WERI-Rb-1 (cell line): ENCODE data around the gene ROBO1.

ENCODE experiments used
- DNase-seq: peaks from one replicate; pipeline ENCODE4 v3.0.0-alpha.2; 2020
- H3K27ac ChIP-seq: fragments of 250-450 bp; sonication (Bioruptor Pico); 2 replicates; pipeline ENCODE4 v1.5.1; 2020; ENCODE audit warnings: mild to moderate bottlenecking, moderate library complexity
- H3K27me3 ChIP-seq: fragments of 250-450 bp; sonication (Bioruptor Pico); 2 replicates; pipeline ENCODE4 v1.5.1; 2021; ENCODE audit warnings: mild to moderate bottlenecking, low read depth, moderate library complexity; ENCODE audit not compliant: insufficient read depth, severe bottlenecking
- H3K36me3 ChIP-seq: fragments of 250-450 bp; sonication (Bioruptor Pico); 2 replicates; pipeline ENCODE4 v1.5.1; 2020; ENCODE audit warnings: mild to moderate bottlenecking, moderate library complexity
- H3K4me3 ChIP-seq: 2 replicates; pipeline ENCODE4 v1.5.1; 2011; ENCODE audit warnings: low read depth, mild to moderate bottlenecking, control low read depth, low read length
- H3K9me3 ChIP-seq: fragments of 250-450 bp; sonication (Bioruptor Pico); 2 replicates; pipeline ENCODE4 v1.5.1; 2021; ENCODE audit warnings: mild to moderate bottlenecking, moderate library complexity; ENCODE audit not compliant: severe bottlenecking
- TF ChIP-seq, protein P1 (sequence below): IDR thresholded peaks from 2 replicates; pipeline ENCODE4 v1.5.1; 2011; ENCODE audit warnings: low read depth, mild to moderate bottlenecking, control low read depth, inconsistent platforms, low read length

Gene ROBO1

DNA sequence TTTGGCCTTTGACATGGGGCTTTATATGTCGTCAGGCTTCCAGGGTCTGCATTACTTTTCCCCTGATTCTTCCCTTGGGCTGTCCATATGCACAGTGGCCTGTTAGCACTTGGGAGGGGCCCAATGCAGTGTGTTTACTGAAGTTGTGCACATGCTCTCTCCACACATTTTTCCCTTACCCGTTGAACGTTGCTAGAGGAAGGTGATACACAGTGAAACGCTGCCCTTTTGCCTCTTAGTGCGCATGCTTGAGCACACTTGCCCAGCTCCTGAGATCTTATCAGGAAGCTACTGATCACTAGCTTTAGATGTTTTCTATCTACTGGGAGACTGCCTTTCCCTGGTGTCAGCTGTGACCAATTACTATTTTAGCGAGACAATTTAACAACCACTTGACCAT is 1198.0 kb downstream of the ROBO1 start:
- Histone ChIP-seq H3K4me3 (no peak overlapping the region), H3K27me3 (no peaks in the 10 kb centered on the region), H3K27ac (no peak overlapping the region), H3K36me3 (no peaks in the 10 kb centered on the region), H3K9me3 (peaks cover 2% of the 10 kb centered on the region)
- TF ChIP-seq, protein P1, sequence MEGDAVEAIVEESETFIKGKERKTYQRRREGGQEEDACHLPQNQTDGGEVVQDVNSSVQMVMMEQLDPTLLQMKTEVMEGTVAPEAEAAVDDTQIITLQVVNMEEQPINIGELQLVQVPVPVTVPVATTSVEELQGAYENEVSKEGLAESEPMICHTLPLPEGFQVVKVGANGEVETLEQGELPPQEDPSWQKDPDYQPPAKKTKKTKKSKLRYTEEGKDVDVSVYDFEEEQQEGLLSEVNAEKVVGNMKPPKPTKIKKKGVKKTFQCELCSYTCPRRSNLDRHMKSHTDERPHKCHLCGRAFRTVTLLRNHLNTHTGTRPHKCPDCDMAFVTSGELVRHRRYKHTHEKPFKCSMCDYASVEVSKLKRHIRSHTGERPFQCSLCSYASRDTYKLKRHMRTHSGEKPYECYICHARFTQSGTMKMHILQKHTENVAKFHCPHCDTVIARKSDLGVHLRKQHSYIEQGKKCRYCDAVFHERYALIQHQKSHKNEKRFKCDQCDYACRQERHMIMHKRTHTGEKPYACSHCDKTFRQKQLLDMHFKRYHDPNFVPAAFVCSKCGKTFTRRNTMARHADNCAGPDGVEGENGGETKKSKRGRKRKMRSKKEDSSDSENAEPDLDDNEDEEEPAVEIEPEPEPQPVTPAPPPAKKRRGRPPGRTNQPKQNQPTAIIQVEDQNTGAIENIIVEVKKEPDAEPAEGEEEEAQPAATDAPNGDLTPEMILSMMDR = no peak
- no peak for DNase-seq

DNA sequence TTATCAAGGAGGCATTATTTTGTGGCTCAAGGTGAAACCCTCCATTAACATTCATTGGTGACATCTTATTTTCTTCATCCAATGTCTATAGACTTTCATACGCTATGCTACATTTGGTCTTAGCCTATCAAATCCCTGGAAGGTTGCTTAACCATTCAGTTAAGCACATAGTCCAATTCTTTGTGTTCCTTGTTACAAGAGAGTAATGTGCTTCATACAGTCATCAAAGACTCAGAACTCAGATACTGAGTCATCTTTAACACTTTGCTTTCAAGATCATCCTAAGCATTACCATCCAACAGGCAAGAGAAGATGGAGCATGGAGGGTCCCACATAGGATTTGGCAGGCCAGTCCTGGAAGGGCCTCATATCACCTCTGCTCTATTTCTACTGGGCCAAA is 1202.1 kb downstream of the ROBO1 start:
- DNase-seq = no peak
- H3K27me3 ChIP-seq = no peaks in the 10 kb centered on the region
- H3K27ac ChIP-seq = no peak overlapping the region
- no peaks in the 10 kb centered on the region for H3K36me3 ChIP-seq
- TF ChIP-seq, protein P1 = no peak
- H3K4me3 ChIP-seq = no peak overlapping the region
- peaks cover 2% of the 10 kb centered on the region for H3K9me3 ChIP-seq

GRCh38 chr3:78562328-78562727 is 1205.5 kb downstream of the ROBO1 start:
- no peak for DNase-seq
- TF ChIP-seq, protein P1 = no peak
- no peak overlapping the region for H3K27ac ChIP-seq
- no peaks in the 10 kb centered on the region for H3K27me3 ChIP-seq
- no peaks in the 10 kb centered on the region for H3K36me3 ChIP-seq
- no peak overlapping the region for H3K4me3 ChIP-seq
- peaks cover 2% of the 10 kb centered on the region for H3K9me3 ChIP-seq
